Chondrocyte (in vitro differentiated cells): ENCODE data around the gene RBMS1. TPM values are rescaled to one million over a fixed set of nuclear protein-coding genes. Genes with fewer than 3 reads are reported as not detected.

Source experiments
- DNase-seq: peaks from one replicate; pipeline ENCODE4 v3.0.0; 2021; ENCODE audit warnings: mixed read lengths, low spot score
- H3K27ac Mint-ChIP-seq: one replicate; pipeline ENCODE4 v1.8.0; 2021; ENCODE audit warnings: mild to moderate bottlenecking, moderate library complexity, mixed read lengths; ENCODE audit not compliant: unreplicated experiment
- H3K27me3 Mint-ChIP-seq: 2 replicates; pipeline ENCODE4 v1.8.0; 2021; ENCODE audit warnings: low read depth, mixed read lengths
- H3K36me3 Mint-ChIP-seq: 2 replicates; pipeline ENCODE4 v1.8.0; 2021; ENCODE audit warnings: low read depth, mixed read lengths
- H3K4me1 Mint-ChIP-seq: 2 replicates; pipeline ENCODE4 v1.8.0; 2021; ENCODE audit warnings: low read depth, mild to moderate bottlenecking, mixed read lengths
- H3K4me3 Mint-ChIP-seq: one replicate; pipeline ENCODE4 v1.8.0; 2021; ENCODE audit warnings: mild to moderate bottlenecking, moderate library complexity, mixed read lengths; ENCODE audit not compliant: unreplicated experiment
- H3K9me3 Mint-ChIP-seq: 2 replicates; pipeline ENCODE4 v1.8.0; 2021; ENCODE audit warnings: low read depth, mixed read lengths
- total RNA-seq: library from RNA; stranded (reverse); gene quantifications from 3 replicates; pipeline ENCODE4 v1.2.1, GENCODE V29; 2021
- TF ChIP-seq, protein P1 (sequence below): fragments of 200-600 bp; sonication (generic); IDR thresholded peaks from 2 replicates; pipeline ENCODE4 v1.5.0; 2021; ENCODE audit warnings: antibody characterized with exemption, mild to moderate bottlenecking, moderate library complexity

The RBMS1 gene
- total RNA-seq, 1 donor from 2014 or later, result 133 TPM

DNA sequence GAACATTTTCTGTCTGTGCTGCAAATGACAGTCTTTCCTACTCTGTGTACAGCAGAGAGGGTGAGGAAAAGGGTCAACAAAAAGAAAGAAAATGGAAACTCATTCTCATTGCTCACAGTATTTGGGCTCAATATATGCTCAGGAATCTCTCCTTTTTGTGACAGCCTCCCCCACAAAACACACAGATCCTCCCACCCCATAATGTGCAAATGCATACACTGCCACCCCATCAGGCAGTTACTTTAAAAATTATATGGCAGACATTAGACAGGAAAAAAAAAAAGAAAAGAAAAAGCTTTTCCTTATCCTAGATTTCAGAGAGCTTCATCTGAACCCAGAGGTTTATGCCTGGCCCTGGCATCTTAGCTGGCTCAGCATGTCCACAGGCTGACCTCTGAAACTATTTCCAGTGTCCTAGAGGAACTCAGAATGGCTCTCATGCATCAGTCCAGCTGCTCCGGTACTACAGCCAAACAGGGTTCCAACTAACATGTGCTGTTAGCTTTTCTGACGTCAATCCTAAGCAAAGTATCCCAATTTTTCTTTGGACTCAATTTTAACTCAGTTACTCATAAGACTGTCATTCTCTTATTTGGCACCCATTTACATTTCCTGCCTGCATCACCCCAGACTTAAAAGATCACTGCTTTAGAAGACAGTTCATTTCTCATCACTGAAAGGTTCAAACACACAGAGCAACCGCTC is 105.9 kb downstream of the RBMS1 start:
- peak overlapping the region; percentile 90 for H3K27ac Mint-ChIP-seq
- H3K4me3 Mint-ChIP-seq, result peak overlapping the region; percentile 13
- TF ChIP-seq, protein P1, sequence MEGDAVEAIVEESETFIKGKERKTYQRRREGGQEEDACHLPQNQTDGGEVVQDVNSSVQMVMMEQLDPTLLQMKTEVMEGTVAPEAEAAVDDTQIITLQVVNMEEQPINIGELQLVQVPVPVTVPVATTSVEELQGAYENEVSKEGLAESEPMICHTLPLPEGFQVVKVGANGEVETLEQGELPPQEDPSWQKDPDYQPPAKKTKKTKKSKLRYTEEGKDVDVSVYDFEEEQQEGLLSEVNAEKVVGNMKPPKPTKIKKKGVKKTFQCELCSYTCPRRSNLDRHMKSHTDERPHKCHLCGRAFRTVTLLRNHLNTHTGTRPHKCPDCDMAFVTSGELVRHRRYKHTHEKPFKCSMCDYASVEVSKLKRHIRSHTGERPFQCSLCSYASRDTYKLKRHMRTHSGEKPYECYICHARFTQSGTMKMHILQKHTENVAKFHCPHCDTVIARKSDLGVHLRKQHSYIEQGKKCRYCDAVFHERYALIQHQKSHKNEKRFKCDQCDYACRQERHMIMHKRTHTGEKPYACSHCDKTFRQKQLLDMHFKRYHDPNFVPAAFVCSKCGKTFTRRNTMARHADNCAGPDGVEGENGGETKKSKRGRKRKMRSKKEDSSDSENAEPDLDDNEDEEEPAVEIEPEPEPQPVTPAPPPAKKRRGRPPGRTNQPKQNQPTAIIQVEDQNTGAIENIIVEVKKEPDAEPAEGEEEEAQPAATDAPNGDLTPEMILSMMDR, result no peak
- no peaks in the 10 kb centered on the region for H3K9me3 Mint-ChIP-seq
- peaks cover 1% of the 10 kb centered on the region for H3K36me3 Mint-ChIP-seq
- no peak for DNase-seq
- no peaks in the 10 kb centered on the region for H3K27me3 Mint-ChIP-seq
- H3K4me1 Mint-ChIP-seq, result peaks cover 81% of the 10 kb centered on the region

DNA sequence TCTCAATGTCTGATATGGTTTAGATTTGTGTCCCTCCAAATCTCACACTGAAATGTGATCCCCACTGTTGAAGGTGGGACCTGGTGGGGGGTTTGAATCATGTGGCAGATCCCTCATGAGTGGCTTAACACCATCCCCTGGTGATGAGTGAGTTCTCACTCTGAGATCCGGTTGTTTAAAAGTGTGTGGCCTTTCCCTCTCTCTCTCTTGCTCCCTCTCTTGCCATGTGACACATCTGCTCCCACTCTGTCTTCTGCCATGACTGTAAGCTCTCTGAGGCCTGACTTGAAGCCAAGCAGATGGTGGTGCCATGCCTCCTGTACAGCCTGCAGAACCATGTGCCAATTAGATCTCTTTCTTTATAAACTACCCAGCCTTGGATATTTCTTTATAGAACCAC is 108.8 kb downstream of the RBMS1 start:
- no peak overlapping the region for H3K4me3 Mint-ChIP-seq
- no peak for DNase-seq
- H3K9me3 Mint-ChIP-seq, result no peaks in the 10 kb centered on the region
- TF ChIP-seq, protein P1, result no peak
- no peaks in the 10 kb centered on the region for H3K27me3 Mint-ChIP-seq
- no peaks in the 10 kb centered on the region for H3K36me3 Mint-ChIP-seq
- H3K27ac Mint-ChIP-seq, result peak overlapping the region; percentile 43
- peaks cover 81% of the 10 kb centered on the region for H3K4me1 Mint-ChIP-seq

DNA sequence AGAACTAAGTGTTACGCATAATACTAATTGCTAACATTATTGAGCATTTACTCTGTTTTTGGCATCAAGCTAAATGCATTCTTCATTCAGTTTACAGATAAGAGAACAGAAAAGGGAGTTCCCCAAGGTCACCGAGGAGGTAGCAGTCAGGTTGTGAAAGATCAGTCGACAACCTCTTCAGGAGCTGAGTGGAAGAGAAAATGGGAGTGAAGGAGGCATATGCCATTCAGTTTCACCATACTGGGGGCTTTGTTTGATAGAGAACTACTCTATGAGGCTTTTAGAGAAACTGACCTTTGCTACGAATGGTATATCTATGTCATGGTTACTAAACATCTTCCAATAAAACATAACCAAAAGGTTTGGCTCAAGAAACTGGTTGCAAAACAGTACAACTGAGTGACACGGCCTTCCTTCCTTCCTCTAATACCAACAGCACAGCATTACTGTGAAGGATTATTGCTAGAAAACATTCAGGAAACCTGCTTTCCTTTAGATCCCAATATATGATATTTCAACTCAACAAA is 112.1 kb downstream of the RBMS1 start:
- DNase-seq, result no peak
- TF ChIP-seq, protein P1, result no peak
- Mint-ChIP-seq H3K4me1 (peaks cover 82% of the 10 kb centered on the region), H3K36me3 (no peaks in the 10 kb centered on the region), H3K4me3 (no peak overlapping the region), H3K27ac (peak overlapping the region; percentile 38), H3K27me3 (no peaks in the 10 kb centered on the region), H3K9me3 (no peaks in the 10 kb centered on the region)

DNA sequence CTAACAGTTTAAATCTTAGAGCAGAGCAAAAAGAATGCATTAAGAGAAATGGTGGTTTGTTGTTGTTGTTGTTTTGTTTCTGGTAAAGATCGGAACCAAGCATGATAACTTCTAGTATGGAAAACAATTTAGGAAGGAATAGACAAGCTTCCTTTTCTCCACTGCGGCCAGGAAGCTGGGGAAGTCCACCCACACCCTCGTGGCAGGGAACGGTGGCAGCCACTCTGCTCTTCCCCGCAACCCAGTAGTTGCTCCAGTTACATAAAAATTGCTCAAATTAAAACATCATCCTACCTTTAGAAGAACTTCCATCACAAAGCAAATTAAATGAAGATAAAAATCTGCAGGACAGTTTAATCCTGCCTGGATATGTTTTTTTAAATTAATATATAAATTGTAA is 113.0 kb downstream of the RBMS1 start:
- no peaks in the 10 kb centered on the region for H3K36me3 Mint-ChIP-seq
- DNase-seq, result no peak
- no peak overlapping the region for H3K4me3 Mint-ChIP-seq
- H3K27me3 Mint-ChIP-seq, result no peaks in the 10 kb centered on the region
- peaks cover 84% of the 10 kb centered on the region for H3K4me1 Mint-ChIP-seq
- H3K27ac Mint-ChIP-seq, result no peak overlapping the region
- TF ChIP-seq, protein P1, result no peak
- no peaks in the 10 kb centered on the region for H3K9me3 Mint-ChIP-seq

DNA sequence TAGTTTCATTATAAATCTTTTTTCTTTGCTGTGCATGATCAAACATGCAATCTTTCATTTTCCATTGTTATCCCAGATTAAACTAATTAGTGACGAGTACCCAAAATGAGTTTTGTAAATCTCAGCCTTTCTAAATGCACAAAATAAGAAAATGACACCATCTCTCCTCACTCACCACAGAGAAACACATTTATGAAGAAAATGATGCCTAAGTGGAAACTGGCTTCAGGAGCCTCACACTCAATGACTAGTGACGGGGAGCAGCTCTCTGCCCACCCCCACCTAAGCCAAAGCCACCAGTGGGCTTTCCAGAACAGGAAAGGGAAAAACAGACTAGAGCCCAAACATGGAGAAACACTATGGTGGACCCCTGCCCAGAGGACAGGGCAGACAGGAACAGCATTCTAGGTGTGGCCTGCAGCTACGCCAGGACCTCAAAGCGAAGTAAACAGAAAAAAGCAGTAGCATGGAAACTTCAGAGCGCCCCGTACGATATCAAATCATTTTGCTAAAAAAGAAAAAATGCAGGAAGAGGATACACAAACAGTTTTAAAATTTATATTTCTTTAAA is 113.5 kb downstream of the RBMS1 start:
- H3K36me3 Mint-ChIP-seq, result no peaks in the 10 kb centered on the region
- H3K27me3 Mint-ChIP-seq, result no peaks in the 10 kb centered on the region
- peak overlapping the region; percentile 69 for H3K27ac Mint-ChIP-seq
- DNase-seq, result no peak
- peaks cover 86% of the 10 kb centered on the region for H3K4me1 Mint-ChIP-seq
- no peak overlapping the region for H3K4me3 Mint-ChIP-seq
- TF ChIP-seq, protein P1, result no peak
- H3K9me3 Mint-ChIP-seq, result no peaks in the 10 kb centered on the region
